Activated CD4-positive, alpha-beta T cell treated with anti-CD3 and anti-CD28 coated beads, Interleukin-2, amount 50 U/mL, for 1 hour (primary cell): ENCODE measurements around the gene IL6ST.
"Not testable (repeated sequence)": the region's sequence is repeated elsewhere in the genome, so short reads cannot be mapped to it uniquely, and the experiment has no call there.

Source experiments
- DNase-seq: peaks from one replicate; pipeline ENCODE4 v3.0.0-alpha.2; 2020

IL6ST gene

DNA sequence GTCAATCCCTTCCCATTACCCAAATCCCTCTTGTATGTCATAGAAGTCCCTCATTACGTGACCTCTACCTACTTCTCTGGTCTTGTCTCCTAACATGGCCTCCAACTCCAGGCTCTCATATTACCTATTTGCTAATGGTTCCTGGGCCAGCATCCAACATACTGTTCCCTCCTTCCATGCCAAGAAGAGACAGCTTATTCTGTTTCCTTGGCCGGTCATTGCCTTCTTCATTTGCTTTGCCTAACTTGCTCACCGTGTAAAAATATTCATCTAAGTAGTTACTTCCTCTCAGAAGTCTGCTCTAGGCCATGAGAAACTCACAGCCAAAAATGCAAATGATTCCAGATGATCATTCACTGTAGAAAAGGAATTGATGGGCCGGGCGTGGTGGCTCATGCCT, 8.9 kb upstream of the IL6ST start:
- no peak for DNase-seq

DNA sequence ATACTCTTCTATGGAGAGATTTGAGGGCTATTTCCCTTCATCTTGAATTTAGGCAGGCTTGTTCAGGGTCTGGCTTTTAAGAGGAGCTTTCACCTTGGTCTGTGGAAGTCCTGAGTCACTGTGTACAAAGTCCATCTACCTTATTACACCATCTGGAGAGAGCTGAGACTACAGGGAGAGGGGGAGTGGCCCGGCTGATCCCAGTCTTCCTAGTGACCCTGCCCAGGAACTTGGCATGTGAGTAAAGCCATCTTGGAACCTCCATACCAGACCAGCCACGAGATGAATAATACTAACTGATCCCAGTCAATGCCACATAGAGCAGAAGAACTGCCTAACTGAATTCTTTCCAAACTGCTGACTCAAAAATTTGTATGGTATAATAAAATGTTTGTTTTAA, 8.4 kb upstream of the IL6ST start:
- DNase-seq, result no peak

DNA sequence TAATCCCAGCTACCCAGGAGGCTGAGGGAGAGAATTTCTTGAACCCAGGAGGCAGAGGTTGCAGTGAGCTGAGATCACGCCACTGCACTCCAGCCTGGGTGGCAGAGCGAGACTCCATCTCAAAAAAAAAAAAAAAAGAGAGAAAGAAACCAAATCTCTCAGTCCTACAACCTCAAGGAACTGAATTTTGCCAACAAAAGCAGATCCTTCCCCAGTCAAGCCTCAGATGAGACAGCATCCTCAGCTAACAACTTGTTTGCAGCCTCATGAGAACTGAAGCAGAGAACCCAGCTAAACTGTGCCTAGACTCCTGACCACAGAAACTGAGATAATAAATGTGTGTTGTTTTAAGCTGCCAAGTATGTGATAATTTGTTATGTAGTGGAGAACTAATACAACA, 7.5 kb upstream of the IL6ST start:
- DNase-seq, result no peak

DNA sequence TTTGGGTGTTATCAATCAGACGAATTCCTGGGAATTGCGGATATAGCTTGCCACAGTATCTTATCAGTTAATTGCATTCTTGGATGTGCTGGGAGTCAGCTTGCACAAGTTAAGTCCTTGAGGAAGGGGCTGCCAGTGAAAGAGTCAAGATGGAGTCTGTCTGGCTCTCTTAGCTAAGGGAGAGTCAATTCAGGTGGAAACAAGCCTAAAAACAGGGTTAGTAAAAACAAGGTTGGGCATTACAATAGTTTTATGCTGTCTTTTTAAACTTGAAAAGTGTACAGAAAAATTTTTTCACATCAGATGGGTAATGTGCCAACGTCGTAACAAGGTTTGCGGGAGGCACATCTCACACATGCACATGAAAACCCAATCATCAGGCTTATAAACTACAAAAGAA, 5.5 kb upstream of the IL6ST start:
- not testable (repeated sequence) for DNase-seq

DNA sequence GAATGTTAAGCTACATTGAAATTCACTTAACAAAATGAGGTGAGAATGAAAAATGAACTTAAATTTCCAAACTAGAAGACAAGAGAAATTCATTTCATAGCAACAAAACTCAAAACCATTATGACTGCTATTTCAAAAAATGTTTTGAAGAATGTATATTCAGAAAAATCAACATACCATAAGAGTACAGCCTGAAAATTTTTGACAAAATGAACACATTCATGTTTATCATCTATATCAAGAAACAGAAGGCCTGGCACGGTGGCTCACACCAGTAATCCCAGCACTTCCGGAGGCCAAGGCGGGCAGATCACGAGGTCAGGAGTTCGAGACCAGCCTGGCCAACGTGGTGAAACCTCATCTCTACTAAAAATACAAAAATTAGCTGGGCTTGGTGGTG, 4.2 kb upstream of the IL6ST start:
- no peak for DNase-seq

DNA sequence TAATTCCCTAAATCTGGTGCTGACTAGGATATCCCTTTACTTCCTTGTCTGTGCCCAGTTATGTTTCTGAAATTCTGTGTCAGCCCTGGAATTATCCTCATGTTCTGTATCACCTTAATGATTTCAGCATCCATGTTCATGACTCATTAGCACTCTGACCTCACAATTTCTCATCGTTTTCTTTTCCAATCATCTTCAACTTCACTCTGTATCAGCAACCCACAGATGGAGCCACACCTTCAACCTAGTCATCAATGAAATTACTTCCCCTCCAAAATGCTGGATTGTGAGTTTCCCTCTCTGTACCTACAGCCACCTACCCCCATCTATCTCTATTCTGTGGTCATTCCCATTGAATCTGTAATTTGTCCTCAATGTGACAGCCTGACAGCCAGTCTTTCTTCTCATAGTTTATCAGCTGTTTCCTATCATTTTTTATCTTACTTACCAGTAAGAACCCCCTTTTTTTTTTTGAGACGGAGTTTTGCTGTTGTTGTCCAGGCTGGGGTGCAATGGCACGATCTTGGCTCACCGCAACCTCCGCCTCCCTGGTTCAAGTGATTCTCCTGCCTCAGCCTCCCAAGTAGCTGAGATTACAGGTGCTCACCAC, 3.1 kb upstream of the IL6ST start:
- DNase-seq, result no peak

DNA sequence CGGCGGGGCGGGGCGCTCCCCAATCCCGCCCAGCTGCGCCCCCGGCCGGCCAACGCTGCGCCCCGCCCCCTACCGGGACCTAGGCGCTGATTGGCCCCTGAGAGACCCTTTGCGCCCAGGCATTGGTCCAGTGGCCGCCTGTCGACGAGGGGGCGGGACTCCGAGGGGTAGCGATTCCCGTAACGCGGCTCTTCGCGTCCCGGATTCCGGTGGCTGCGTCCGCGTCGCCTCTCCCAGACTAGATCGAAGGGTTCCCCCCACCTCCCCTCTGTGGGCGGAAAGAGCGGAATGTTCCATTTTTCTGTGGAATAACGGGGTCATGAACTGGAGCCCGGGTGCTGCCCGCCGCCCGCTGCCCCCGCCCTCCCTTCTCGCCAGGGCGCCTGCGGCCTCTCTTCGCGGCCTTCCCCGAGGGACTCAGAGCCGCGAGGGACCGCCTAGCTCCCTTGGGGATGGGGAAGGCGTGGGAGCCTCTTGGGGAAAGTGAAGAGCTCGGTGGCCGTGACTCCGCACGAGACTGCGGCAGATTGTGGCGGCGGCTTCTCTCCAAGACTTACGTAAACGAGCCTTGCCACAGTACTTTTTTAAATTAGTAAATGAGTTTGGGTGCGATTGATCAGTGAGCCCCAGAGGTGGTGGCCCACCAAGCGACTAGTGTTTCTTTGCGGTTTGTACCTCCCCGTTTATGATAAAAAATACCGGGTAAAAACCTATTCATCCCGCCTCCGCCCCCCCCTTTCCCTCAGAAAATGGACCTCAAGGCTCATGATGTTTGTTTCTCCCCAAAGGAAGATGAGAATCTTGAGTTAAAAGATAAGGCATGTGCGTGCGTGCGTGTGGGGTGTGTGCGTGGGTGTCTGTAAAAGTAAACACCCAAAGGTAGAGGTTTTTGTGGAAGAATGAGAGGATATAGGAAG, 493 bp upstream of the IL6ST start:
- peak; percentile 95 for DNase-seq

DNA sequence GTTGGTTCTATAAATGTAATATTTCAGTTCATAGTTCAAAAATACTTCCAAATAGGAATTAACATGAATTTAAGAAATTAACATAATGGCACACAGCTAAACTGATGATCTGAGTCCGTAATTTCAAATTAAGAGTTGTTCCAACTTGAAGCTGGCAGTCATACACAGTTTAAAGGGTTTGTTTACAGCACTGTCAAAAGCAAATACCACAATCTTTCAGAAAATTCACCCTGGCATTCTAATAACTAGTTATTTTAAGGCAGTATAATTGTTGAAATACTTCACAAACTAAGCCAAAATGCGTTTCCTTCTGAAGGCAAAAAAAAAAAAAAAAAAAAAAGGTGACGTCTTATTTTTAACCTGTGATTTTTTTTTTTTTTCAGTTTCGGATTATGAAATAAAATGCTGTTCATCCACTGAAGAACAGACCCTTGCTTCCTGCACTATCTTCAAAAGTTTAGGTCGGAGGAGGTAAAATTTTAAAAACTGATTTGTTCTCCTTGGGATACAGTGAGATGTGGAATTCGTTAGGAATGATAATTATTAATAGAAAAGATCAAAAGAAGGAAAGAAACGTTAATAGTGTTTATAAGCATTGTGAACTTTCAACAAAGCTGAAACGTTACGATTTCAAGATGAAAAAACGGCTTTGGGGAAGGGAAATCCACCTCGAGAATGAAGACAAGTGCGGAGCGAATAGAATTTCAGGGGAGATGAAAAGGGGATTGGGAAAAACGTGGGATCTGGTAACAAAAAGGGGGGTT, 850 bp downstream of the IL6ST start:
- DNase-seq, result no peak

DNA sequence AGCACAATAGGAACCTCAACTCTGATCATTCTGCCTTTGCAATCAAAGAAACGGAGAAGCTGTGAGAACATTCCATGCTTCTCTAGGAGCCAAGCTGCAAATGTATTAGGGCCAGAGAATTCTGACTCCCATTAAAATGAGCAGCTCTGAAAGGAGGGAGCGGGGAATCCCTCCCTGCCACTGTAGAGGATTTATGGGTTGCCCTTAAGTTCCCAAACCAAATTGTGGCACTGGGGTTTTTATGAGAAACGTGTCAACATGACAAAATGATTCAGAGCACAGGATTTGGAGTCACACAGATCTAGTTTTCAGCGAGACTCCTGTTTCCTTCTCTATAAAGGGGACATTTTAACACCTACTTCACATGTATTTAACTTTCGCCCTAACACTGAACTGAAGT, 1.8 kb downstream of the IL6ST start:
- DNase-seq, result no peak

DNA sequence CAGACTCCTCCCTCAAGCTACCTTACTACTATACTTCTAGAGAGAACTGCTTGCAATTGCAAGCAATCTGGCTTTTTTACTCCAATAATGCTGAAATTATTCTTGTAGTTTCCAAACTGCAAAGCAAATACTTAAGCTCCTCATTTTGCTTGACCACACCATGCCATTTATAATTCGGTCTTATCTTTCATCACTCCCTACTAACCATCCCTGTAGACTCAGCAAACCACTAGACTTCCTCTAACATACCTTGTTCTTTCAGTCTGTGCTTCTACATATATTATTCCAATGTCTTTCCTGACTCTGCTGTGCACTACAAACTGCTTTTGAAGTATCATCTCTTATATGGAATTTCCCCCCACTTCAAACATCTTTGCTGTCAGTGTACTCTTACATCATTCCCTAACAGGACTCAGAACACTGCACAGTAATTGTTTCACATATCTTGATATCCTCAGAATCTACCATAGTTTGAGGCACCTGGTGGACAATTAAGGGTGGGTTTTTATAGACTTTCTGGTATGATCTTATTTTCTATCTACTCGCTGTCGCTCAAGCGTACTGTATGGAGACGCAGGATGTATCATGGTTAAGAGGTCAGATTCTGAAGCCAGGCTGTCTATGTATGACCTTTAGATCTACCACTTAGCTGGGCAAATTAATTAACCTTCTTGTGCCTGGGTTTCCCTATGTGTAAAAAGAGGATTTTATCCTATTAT, 2.8 kb downstream of the IL6ST start:
- no peak for DNase-seq

DNA sequence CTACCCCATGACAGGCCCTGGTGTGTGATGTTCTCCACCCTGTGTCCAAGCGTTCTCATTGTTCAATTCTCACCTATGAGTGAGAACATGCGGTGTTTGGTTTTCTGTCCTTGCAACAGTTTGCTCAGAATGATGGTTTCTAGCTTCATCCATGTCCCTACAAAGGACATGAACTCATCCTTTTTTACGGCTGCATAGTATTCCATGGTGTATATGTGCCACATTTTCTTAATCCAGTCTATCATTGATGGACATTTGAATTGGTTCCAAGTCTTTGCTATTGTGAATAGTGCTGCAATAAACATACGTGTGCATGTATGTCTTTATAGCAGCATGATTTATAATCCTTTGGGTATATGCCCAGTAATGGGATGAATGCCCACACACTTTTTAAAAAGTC, 3.9 kb downstream of the IL6ST start:
- not testable (repeated sequence) for DNase-seq

DNA sequence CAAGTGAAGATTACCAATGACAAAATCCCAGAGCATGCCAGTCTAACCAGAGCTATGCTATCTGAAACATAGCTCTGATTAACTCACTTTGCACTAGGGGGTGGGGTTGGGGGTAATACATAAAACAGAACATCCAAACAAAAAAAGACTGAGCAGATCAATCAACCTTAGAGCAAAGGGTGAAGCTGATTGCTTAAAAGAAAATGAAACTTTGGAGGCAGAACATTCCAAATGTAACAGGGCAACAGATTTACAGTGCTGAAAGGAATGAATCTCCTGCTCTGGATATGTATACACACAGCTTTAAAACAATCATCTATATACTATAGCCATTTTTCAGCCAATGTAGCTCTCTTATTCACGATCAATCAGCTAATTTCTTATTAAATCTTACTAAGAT, 4.9 kb downstream of the IL6ST start:
- DNase-seq, result no peak

DNA sequence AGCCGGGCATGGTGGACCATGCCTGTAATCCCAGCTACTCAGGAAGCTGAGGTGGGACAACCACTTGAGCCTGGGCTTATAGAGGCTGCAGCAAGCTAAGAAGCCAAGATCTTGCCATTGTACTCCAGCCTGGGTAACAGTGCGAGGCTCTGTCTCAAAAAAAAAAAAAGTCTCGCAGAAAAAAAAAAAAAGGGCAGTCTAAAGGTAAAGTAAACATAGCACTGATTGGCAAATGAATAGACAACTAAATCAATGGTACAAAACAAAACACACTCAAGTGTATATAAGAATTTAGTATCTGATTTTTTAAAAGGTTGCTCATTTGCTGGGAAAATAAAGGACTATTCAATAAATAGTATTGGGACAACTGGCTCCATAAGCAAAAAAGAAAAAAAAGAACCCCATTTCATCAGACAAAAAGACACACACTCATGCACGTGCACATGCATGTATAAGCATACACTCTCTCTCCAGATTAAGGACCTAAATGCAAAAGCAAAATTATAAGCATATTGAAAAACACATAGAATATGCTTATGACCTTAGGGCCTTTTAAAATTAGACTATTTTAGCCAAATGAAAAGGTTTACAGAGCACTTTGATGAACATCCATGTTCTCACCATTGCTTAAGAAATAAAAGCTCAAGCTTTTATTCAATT, 5.7 kb downstream of the IL6ST start:
- DNase-seq, result no peak

DNA sequence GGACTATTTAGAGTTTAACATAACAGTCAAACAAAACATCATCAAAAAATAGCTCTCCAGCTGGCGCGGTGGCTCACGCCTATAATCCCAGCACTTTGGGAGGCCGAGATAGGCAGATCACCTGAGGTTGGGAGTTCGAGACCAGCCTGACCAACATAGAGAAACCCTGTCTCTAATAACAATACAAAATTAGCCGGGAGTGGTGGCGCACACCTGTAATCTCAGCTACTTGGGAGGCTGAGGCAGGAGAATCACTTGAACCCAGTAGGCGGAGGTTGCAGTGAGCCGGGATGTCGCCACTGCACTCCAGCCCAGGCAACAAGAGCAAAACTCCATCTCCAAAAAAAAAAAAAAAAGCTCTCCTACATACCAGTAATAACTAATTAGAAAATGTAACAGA, 6.3 kb downstream of the IL6ST start:
- DNase-seq, result not testable (repeated sequence)

DNA sequence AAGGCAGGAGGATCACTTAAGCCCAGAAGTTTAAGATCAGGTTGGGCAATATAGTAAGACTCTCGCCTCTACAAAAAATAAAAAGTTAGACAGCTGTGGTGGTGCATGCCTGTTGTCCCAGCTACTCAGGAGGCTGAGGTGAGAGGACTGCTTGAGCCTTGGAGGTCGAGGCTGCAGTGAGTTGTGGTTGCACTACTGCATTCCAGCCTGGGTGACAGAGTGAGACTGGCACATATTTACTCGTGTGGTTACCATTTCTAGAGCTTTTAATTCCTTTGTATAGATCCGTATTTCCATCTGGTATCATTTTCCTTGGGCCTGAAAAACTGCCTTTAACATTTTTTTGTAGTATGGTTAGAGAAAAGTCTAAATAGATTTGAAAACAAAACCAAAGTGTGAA, 7.8 kb downstream of the IL6ST start:
- DNase-seq, result no peak

DNA sequence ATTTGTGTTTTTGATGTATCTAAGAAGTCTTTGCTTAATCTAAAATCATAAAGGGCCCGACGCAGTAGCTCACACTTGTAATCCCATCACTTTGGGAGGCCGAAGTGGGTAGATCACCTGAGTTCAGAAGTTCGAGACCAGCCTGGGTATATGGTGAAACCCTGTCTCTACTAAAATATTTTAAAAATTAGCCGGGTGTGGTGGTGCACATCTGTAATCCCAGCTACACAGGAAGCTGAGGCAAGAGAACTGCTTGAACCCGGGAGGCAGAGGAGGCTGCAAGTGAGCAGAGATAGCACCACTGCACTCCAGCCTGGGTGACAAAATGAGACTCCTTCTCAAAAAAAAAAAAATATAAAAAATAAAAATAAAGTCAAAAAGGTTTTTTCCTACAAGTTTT, 9.6 kb downstream of the IL6ST start:
- DNase-seq, result no peak

DNA sequence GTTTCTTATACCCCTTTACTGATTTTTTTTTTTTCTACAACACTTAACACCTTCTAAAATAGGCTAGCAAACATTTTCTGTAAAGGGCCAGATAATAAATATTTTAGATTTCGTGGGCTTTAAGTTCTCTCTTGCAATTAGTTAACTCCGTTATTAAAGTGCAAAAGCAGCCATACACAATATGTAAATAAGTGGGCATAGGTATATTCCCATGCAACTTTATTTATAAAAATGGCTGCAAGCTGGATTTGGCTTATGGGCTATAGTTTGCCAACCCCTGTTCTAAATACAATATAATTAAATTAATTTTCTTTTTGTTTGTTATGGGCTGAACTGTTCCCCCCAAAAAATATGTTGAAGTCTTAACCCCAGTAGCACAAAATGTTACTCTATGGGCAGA, 10.8 kb downstream of the IL6ST start:
- no peak for DNase-seq

DNA sequence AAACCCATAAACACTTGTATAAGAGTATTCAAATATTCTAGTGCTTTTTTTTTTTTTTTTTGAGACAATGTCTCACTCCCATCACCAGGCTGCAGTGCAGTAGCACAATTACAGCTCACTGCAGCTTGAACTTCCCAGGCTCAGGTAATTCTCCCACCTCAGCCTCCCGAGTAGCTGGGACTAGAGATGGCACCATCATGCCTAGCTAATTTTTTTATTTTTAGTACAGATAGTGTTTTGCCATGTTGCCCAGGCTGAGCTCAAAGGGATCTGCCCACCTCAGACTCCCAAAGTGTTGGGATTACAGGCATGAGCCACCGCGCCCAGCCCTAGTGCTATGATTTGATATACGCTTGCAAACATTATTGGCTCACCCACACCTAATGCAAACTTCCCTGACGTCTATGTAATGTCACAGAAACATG, 11.8 kb downstream of the IL6ST start:
- DNase-seq, result no peak

DNA sequence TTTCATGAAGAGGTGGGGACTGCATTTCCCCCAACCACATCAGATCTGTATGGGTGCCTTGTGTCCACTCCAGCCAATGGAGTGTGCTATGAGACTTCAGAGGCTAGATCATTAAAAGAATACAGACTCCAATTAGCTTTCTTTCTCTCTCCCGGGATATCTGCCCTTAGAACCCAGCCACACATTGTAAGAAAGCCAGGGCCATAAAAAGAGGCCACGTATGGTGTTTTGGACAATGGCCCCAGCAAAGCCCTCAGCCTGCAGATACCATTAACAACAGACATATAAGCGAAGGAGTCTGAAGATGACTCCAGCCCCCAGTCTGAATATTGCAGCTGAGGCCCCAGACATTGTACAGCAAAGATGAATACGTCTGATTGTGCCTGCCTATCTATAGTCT, 21.5 kb downstream of the IL6ST start:
- no peak for DNase-seq

DNA sequence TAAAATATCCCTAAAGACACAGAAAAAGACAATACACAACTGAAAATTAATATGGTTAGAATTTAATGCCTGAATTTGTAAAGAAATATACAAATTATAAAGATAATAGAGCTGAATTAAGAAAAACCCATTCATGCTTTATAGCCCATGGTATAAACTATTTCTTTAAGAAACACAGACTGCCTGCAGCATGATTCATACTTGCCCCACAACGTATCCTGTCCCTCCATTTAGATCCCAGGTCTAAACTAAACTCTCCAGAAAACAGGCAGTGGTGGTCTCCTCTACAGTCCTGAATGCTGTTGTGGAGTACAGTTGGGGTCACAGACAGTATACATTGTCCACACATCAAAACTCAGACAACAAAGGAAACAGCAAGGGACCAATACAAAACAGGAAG, 24.8 kb downstream of the IL6ST start:
- no peak for DNase-seq

DNA sequence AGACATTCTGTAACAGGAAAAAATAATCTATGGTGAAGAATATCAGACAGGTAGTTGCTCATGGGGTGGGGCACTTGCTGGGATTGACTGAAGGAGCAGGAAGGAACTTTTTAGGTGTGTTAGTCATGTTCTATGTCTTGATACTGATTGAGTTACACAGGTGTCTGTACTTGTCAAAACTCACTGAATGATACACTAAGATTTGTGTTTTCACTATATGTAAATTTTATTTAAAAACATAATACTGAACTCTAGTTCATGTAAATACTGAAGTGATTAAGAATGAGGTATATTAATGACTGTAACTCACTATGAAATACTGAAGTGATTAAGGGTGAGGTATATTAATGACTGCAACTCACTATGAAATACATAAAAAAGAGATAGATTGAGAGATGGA, 28.5 kb downstream of the IL6ST start:
- DNase-seq, result no peak

DNA sequence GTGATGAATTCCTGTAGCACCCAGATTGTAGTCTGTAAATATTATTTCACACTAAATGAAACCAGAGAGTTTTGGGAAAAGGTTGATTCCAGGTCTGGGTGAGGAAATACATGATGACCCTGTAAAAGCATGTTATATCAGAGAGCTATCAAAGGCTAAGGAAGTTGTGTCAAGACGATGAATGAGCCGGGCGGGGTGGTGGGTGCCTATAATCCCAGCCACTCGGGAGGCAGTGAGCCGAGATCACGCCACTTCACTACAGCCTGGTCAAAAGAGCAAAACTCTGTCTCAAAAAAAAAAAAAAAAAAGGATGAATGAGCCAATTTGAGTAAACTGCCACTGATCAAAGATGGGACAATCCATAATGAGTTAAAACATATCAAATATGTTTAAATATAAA, 29.2 kb downstream of the IL6ST start:
- DNase-seq, result no peak

DNA sequence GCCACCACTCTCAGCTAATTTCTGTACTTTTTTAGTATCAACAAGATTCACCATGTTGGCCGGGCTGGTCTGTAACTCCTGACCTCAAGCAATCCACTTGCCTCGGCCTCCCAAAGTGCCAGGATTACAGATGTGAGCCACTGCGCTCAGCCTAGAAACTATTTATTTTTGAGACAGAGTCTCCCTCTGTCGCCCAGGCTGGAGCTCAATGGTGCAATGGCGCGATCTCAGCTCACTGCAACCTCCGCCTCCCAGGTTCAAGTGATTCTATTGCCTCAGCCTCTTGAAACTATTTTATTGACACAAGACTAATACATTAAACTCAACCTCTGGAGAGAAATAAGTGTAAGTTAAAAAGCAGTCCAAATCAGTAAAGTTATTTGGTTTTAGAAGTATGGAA, 34.0 kb downstream of the IL6ST start:
- DNase-seq, result no peak
